Gastrocnemius medialis (tissue), 4 donors: ENCODE data around the gene KLHL35.

Source experiments
- CTCF ChIP-seq, 5 experiments: fragments of 450-650 bp in 3 of 5; fragments of 200-600 bp in 2 of 5; sonication (generic) in 2 of 5; IDR thresholded peaks in 4 of 5; conservative IDR thresholded peaks in 1 of 5; 1 replicate in 4 of 5; 2 replicates in 1 of 5; pipeline ENCODE4 v1.5.1; 2016 to 2019; ENCODE audit warnings: antibody characterized with exemption in 5 of 5, mild to moderate bottlenecking in 3 of 5, moderate library complexity in 3 of 5
- POLR2A ChIP-seq, 2 donors: fragments of 450-650 bp; IDR thresholded peaks; one replicate each; pipeline ENCODE4 v1.6.1; 2017; ENCODE audit warnings: antibody characterized with exemption in 2 of 2, mild to moderate bottlenecking in 2 of 2, moderate library complexity in 2 of 2

DNA sequence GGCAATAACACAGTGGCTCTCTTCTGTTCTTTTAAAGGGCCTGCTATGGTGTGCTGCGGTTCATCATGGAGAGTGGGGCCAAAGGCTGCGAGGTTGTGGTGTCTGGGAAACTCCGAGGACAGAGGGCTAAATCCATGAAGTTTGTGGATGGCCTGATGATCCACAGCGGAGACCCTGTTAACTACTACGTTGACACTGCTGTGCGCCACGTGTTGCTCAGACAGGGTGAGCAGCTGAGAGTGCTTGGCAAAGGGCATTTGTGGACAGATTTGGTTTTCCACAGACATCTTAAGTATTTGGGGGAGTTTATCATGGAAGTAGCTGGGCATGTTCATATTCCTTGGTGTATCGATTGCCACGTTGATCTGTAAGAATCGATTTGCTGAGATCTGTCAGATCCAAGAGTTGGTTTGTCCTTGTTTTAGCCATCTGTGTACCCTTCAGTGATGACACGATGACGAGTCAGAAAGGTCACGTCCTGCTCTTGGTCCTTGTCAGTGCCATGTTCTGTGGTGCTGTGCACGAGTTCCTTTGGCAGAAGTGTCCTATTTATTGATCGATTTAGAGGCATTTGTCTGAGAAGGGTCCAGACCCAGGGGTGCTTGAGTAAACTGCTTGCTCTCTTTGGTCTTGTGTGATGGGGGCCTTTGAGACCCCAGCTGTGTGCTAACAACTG is 28.9 kb downstream of the KLHL35 start:
- TF ChIP-seq CTCF (IDR thresholded peaks at IDR 0.05 in 4 of 5, conservative IDR thresholded peaks at IDR 0.05 in 1 of 5) (no peak), POLR2A (IDR thresholded peaks at IDR 0.05) (no peak)
